Coronary artery (tissue), 2 donors: Measurements from ENCODE around the gene PTS.

Experiments used
- DNase-seq: peaks from one replicate; pipeline ENCODE4 v3.0.0-alpha.2; 2017; ENCODE audit warnings: low spot score
- H3K27ac ChIP-seq, 2 donors: fragments of 200-600 bp; sonication (generic); one replicate each; pipeline ENCODE4 v1.5.1; 2016 to 2019
- H3K4me3 ChIP-seq: fragments of 200-600 bp; sonication (generic); 2 replicates; pipeline ENCODE4 v1.5.1; 2016; ENCODE audit warnings: mild to moderate bottlenecking, moderate library complexity
- TF ChIP-seq, protein P1 (sequence below): fragments of 200-600 bp; sonication (generic); IDR thresholded peaks from one replicate; pipeline ENCODE4 v1.5.1; 2019; ENCODE audit warnings: antibody characterized with exemption

The PTS gene

GRCh38 chr11:112226062-112226830 is at the start of gene PTS:
TSS of gene PTS (plus strand) at chr11:112226428. CDS start at chr11:112226444, 16 bp downstream.
- DNase-seq, result peak; percentile 91
- Histone ChIP-seq H3K4me3 (peak within 1 kb of the TSS; percentile 91), H3K27ac (peak within 1 kb of the TSS; percentile 87 to 95)
- TF ChIP-seq, protein P1, sequence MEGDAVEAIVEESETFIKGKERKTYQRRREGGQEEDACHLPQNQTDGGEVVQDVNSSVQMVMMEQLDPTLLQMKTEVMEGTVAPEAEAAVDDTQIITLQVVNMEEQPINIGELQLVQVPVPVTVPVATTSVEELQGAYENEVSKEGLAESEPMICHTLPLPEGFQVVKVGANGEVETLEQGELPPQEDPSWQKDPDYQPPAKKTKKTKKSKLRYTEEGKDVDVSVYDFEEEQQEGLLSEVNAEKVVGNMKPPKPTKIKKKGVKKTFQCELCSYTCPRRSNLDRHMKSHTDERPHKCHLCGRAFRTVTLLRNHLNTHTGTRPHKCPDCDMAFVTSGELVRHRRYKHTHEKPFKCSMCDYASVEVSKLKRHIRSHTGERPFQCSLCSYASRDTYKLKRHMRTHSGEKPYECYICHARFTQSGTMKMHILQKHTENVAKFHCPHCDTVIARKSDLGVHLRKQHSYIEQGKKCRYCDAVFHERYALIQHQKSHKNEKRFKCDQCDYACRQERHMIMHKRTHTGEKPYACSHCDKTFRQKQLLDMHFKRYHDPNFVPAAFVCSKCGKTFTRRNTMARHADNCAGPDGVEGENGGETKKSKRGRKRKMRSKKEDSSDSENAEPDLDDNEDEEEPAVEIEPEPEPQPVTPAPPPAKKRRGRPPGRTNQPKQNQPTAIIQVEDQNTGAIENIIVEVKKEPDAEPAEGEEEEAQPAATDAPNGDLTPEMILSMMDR, result no peak

- H3K27ac ChIP-seq, result no peak overlapping the region
- TF ChIP-seq, protein P1, result no peak
- DNase-seq, result no peak
- no peak overlapping the region for H3K4me3 ChIP-seq
Observed at GRCh38 chr11:112177589-112177988, 48.6 kb upstream of the PTS start.

GRCh38 chr11:112178428-112178827 is 47.8 kb upstream of the PTS start:
- Histone ChIP-seq H3K27ac (no peak overlapping the region), H3K4me3 (no peak overlapping the region)
- TF ChIP-seq, protein P1, result no peak
- no peak for DNase-seq

DNA sequence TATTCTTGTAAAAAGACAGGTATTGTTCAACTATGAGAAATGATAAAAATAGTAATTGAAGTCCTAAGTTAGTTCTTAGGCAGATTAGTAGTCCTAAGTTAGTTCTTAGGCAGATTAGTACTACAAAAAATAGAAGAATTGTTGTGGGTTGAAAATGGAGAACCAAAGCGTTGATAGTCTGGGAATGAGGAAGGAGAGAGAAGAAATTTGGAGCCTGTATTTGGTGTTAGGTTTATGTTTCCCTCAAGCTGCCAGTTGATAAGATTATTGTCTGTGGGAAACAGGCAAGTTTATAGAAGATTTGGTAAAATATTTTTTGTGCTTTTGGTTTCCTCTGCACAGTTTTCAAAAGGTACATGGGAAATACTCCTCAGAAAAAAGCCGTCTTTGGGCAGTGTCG is 47.3 kb upstream of the PTS start:
- Histone ChIP-seq H3K4me3 (no peak overlapping the region), H3K27ac (no peak overlapping the region)
- TF ChIP-seq, protein P1, result no peak
- DNase-seq, result no peak

GRCh38 chr11:112179601-112180000 is 46.6 kb upstream of the PTS start:
- H3K27ac ChIP-seq, result no peak overlapping the region
- TF ChIP-seq, protein P1, result no peak
- DNase-seq, result no peak
- H3K4me3 ChIP-seq, result no peak overlapping the region

DNA sequence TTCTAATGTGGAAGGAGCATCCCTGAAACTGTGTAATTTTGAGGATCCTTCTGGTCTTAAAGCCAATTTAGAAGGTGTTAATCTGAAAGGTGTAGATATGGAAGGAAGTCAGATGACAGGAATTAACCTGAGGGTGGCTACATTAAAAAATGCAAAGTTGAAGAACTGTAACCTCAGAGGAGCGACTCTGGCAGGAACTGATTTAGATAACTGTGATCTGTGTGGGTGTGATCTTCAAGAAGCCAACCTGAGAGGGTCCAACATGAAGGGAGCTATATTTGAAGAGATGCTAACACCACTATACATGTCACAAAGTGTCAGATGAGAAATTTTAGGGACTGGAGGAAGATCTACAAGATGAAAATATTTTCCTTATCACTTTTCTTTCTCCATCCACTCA is 43.4 kb upstream of the PTS start:
- no peak for DNase-seq
- Histone ChIP-seq H3K27ac (no peak overlapping the region), H3K4me3 (no peak overlapping the region)
- TF ChIP-seq, protein P1, result no peak

DNA sequence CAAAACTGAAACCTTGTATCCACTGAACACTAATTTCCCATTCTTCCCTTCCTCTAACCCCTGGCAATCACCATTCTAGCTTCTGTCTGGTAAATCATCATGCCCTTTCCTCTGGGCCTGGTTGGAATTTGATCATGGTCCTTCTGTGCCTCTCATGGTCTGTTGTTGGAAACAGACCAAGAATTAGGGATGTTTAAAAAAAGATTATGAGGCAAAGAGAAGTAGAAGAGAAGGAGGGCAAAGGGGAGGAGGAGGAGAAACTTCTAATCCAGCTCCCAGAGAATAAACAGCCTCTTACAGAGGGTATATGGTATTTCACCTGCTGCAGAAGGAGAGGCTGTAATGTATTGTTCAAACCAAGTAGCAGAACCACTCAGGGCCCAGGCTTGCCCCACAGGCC is 40.3 kb upstream of the PTS start:
- no peak for DNase-seq
- TF ChIP-seq, protein P1, result no peak
- Histone ChIP-seq H3K4me3 (no peak overlapping the region), H3K27ac (no peak overlapping the region)
